Naive thymus-derived CD8-positive, alpha-beta T cell (primary cell): Measurements from ENCODE around the gene MBD5. TPM values are rescaled to one million over a fixed set of nuclear protein-coding genes. Genes with fewer than 3 reads are reported as not detected.
A peak's percentile ranks its signal among the peaks of the same experiment; 100 is the strongest.

Experiments used
- ATAC-seq, 2 donors: fragments of 150-1000 bp; cut with Tn5 transposase in 1 of 2; sonication (Bioruptor Pico), chemical (Tn5 transposase) in 1 of 2; 1 replicate in 1 of 2; 2 replicates in 1 of 2; pipeline ENCODE4 v1.10.0; 2021; ENCODE audit warnings: mild to moderate bottlenecking in 2 of 2, moderate library complexity in 2 of 2
- POLR2A ChIA-PET: fragments of 350-600 bp; sonication (Branson Sonifier 250); formaldehyde crosslinking; loops from one replicate; lab custom pipeline; 2021; ENCODE audit warnings: antibody characterized with exemption; lab: Charles Lee
- DNase-seq, 10 donors: peaks; one replicate each; pipeline versions ENCODE4 v3.0.0 to v3.0.0-alpha.2; 2020 to 2022
- H3K27ac Mint-ChIP-seq, 10 donors: one replicate each; pipeline ENCODE4 v1.8.0; 2020 to 2022; ENCODE audit warnings: mild to moderate bottlenecking in 10 of 10, mixed read lengths in 10 of 10, moderate library complexity in 4 of 10, inconsistent platforms in 1 of 10
- H3K27me3 Mint-ChIP-seq, 5 donors: one replicate each; pipeline ENCODE4 v1.8.0; 2021 to 2022; ENCODE audit warnings: mixed read lengths in 5 of 5
- H3K36me3 Mint-ChIP-seq, 3 donors: one replicate each; pipeline ENCODE4 v1.8.0; 2020 to 2022; ENCODE audit warnings: mixed read lengths in 3 of 3, mild to moderate bottlenecking in 2 of 3, inconsistent platforms in 1 of 3
- H3K4me1 Mint-ChIP-seq, 4 donors: one replicate each; pipeline ENCODE4 v1.8.0; 2021 to 2022; ENCODE audit warnings: mixed read lengths in 4 of 4
- H3K4me3 Mint-ChIP-seq, 10 donors: one replicate each; pipeline ENCODE4 v1.8.0; 2020 to 2022; ENCODE audit warnings: mild to moderate bottlenecking in 10 of 10, mixed read lengths in 10 of 10, moderate library complexity in 6 of 10, inconsistent platforms in 1 of 10
- H3K9me3 Mint-ChIP-seq, 9 donors: one replicate each; pipeline ENCODE4 v1.8.0; 2020 to 2022; ENCODE audit warnings: mixed read lengths in 9 of 9, mild to moderate bottlenecking in 3 of 9, inconsistent platforms in 1 of 9, moderate library complexity in 1 of 9
- polyA plus RNA-seq, 3 donors: library from polyadenylated mRNA; unstranded; fragments of 300-500 nt; fragmentation: Illumina TruSeq; gene quantifications; one replicate each; pipeline ENCODE4 v1.2.3, GENCODE V29; 2021
- total RNA-seq, 8 experiments: library from RNA in 2 of 8; stranded (reverse) in 2 of 8; gene quantifications; one replicate each; pipeline ENCODE4 v1.2.3 and lab custom pipeline; 2021 to 2026

Gene MBD5
- total and polyA plus RNA-seq, 5 experiments from 2014 or later = 11.7 to 54.1 (median 17.9) TPM

DNA sequence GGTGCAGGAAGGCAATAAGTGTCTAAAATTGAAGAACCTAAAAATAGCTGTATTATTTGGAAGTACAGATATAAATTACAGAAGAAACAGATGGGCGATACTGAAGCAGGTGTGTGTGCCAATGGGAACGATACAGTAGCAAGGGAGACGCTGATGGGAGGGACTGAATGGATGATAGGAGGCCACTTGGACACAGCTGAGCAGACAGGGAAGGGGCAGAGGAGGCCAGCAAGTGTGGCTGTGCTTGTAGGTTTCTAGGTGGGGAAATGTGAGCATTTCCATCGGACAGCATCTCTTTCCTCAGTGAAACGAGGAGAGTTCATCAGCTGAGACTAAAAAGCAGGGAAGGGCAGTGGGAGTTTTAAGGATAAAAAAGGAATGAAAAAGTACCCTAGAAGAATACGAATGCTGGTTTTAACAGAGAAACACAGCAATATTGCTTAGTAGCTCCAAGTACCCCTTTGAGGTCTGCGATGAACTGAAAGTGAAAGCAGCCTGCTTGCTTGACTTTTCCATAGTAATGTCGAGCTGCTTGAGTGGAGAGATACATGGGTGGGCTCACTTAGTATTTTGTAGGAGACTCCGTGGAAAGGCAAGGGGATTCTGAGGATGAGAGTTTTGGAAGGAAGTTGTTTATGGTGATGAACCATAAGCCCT, 531.9 kb downstream of the MBD5 start:
- H3K27ac Mint-ChIP-seq = no peak overlapping the region
- peaks cover 1 to 7% (median 4%) of the 10 kb centered on the region in 4 donors for H3K4me1 Mint-ChIP-seq
- POLR2A ChIA-PET = interaction anchor here (0.8 to 7.1 kb wide), 10 partner anchors 9 to 532 kb away, joined by 3 to 90 read pairs (median 4); partner anchors contain the start of genes EPC2, MBD5 and ORC4
- DNase-seq = peak in 6 of 10 donors; percentile 32 to 60 (median 42)
- no peaks in the 10 kb centered on the region for H3K36me3 Mint-ChIP-seq
- no peak overlapping the region for H3K4me3 Mint-ChIP-seq
- peak; percentile 86 to 93 for ATAC-seq
- H3K27me3 Mint-ChIP-seq = no peaks in the 10 kb centered on the region
- no peaks in the 10 kb centered on the region for H3K9me3 Mint-ChIP-seq

DNA sequence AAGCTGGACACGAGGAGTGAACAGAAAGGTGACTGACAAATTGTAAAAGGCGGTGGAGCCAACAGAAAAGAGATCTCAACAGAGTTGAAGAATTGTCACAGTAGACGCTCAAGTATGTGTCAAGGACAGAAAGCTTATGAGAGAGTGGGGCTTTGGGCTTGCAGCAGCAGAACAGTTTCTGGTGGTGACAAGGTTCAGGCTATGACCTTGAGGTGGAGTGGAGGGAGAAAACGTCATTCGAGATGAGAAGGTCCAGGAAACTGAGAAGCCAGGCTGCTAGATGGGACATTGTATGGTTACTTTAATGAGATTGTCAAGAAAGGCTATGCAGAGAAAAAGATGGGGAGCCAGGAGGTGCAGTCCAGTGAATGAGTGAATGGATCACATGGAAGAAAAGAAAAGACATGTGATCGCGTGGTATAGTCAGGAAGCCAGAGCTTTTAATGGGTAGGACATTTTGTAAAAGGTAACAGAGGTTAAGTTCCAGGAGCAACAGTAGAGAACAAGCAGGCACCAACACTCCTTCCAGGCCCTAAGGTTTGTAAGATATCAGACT, 532.5 kb downstream of the MBD5 start:
- Mint-ChIP-seq H3K36me3 (peaks cover 0 to 3% (median 0%) of the 10 kb centered on the region in 3 donors), H3K4me3 (no peak overlapping the region), H3K27me3 (no peaks in the 10 kb centered on the region), H3K27ac (no peak overlapping the region), H3K4me1 (peaks cover 0 to 6% (median 4%) of the 10 kb centered on the region in 4 donors), H3K9me3 (peaks cover 0 to 3% (median 0%) of the 10 kb centered on the region in 9 donors)
- DNase-seq (no peak), ATAC-seq (peak; percentile 49 to 55)
- POLR2A ChIA-PET = interaction anchor here (0.8 to 7.1 kb wide), 9 partner anchors 8 to 533 kb away, joined by 3 to 90 read pairs (median 5); partner anchors contain the start of genes EPC2, MBD5 and ORC4

DNA sequence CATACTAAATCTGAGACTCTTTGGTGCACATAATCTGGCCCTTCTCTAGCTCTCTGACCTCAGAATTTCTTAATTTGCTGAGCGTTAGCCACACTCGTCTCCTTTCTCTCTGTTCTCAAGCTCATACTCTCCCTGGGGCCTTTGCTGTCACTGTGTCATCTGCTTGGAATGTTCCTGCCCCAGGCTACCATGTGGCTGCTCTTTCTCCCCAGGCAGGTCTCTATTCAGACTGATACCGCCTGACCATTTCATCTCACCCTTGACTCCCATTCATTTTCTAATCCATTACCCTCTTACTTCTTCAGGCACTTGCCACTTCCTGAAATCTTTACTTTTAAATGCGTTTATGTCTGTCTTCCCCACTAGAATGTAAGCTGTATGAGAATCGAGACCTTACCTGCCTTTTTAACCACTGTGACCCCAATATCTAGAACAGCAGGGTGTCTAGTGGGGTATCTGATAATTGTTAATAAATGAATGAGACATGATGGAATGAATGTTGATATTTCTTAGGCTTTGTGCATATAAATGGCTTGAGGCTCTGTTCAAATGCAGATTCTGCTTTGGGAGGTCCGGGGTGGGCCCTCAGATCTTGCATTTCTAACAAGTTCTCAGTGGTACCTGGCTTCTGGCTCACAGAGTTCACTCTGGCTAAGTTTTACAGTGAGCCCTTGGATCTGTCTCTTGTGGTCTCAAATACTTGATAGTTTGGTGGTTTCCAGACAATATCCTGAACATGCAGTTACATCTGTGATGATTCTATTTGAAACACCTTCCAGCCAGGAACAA, 533.8 kb downstream of the MBD5 start:
- no peak overlapping the region for H3K27ac Mint-ChIP-seq
- H3K4me1 Mint-ChIP-seq = peaks cover under 1 to 7% (median 4%) of the 10 kb centered on the region in 4 donors
- no peak overlapping the region for H3K4me3 Mint-ChIP-seq
- peaks cover 0 to 3% (median 0%) of the 10 kb centered on the region in 3 donors for H3K36me3 Mint-ChIP-seq
- POLR2A ChIA-PET = interaction anchor here (1.3 to 7.1 kb wide), 4 partner anchors 11 to 92 kb away, joined by 3 to 90 read pairs (median 5); no protein-coding TSS in a partner anchor
- no peak for ATAC-seq
- H3K27me3 Mint-ChIP-seq = no peaks in the 10 kb centered on the region
- no peak for DNase-seq
- peaks cover 0 to 4% (median 0%) of the 10 kb centered on the region in 9 donors for H3K9me3 Mint-ChIP-seq

DNA sequence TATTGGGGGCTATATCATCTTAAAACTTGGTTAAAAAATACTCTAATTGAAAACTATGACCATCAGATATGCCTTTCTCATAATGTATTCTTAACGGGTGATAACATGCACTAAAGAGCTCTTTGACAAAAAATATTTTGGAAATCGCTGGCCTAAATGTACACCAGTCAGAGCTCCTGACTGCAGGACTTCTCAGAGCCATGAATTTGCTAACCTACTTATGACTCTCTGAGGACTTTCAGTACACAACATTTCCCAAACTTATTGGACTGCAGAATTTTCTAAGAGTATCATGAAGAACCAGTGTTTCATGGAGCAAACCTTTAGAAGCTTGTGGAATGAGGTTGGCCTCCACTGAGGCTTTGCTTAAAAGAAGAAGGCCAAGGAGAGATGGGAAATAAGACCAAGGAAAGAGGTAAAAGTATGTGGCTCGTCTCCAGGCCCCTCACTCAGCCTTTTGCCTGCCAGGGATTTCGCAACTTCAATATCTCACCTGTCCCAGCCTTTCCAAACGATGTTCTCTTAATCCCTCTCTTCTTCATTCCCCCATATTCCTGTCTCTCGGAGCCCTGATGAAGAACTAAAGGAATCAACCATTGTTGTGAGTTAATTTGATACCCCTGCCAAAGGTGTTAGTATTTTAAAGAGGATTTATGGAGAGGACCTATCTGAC, 534.9 kb downstream of the MBD5 start:
- no peaks in the 10 kb centered on the region for H3K27me3 Mint-ChIP-seq
- DNase-seq (no peak), ATAC-seq (no peak)
- H3K36me3 Mint-ChIP-seq = peaks cover 0 to 3% (median 0%) of the 10 kb centered on the region in 3 donors
- no peak overlapping the region for H3K27ac Mint-ChIP-seq
- peaks cover 0 to 4% (median 0%) of the 10 kb centered on the region in 9 donors for H3K9me3 Mint-ChIP-seq
- no peak overlapping the region for H3K4me3 Mint-ChIP-seq
- POLR2A ChIA-PET = interaction anchor here (2.0 to 7.1 kb wide), 2 partner anchors 30 to 90 kb away, joined by 6 to 90 read pairs; no protein-coding TSS in a partner anchor
- peaks cover 3 to 7% (median 5%) of the 10 kb centered on the region in 4 donors for H3K4me1 Mint-ChIP-seq

DNA sequence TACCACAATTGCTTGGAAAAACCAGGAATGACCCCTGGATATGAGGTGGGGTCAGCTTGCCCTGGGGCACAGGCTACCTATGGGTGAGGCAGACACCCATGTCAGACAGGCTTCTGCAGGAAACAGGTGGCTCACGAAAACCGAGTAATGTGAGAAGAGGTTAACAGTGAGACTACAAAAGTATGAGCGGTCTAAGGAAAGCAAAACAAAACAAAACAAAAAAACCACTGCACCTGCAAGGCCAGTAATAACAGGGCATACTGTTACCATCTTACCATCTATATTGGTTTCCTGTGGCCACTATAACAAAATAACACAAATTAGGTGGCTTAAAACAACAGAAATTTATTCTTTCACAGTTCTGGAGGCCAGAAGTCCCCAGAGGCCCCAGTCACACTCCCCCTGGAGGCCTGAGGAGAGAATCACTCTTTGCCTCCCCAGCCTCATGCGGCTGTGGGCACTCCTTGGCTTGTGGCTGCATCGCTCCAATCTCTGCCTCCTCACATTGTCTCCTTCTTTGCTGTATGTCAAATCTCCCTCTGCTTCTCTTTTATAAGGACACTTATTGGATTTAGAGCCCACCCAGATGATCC, 537.0 kb downstream of the MBD5 start:
- no peak for ATAC-seq
- H3K27ac Mint-ChIP-seq = no peak overlapping the region
- POLR2A ChIA-PET = no interaction called here
- H3K27me3 Mint-ChIP-seq = no peaks in the 10 kb centered on the region
- peaks cover 0 to 6% (median 2%) of the 10 kb centered on the region in 4 donors for H3K4me1 Mint-ChIP-seq
- no peak for DNase-seq
- peaks cover 0 to 4% (median 0%) of the 10 kb centered on the region in 9 donors for H3K9me3 Mint-ChIP-seq
- no peak overlapping the region for H3K4me3 Mint-ChIP-seq
- peaks cover 0 to 3% (median 0%) of the 10 kb centered on the region in 3 donors for H3K36me3 Mint-ChIP-seq

DNA sequence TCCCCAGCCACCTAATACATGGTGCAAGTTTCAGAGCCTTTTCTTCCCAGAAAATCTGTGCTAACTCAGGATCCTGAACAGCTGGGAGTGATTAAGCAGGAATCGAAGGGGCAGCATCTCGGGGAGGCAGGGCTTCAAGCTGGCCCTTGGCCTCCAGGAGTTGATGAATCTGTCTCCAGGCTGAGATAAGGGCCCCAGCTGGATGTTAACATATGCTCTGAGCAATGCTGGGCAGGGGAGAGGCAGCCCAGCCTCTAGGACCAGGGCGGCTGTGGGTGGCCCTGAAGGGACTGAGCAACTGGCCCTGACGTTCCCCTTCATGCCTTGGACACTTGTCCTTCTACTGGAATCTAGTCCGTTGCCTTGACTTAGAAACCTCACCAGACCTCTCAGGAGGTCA, 539.6 kb downstream of the MBD5 start:
- DNase-seq (no peak), ATAC-seq (no peak)
- POLR2A ChIA-PET = no interaction called here
- Mint-ChIP-seq H3K4me1 (peaks cover 0 to 6% (median 2%) of the 10 kb centered on the region in 4 donors), H3K36me3 (peaks cover 0 to 3% (median 0%) of the 10 kb centered on the region in 3 donors), H3K27me3 (no peaks in the 10 kb centered on the region), H3K4me3 (no peak overlapping the region), H3K27ac (no peak overlapping the region), H3K9me3 (peaks cover 0 to 4% (median 0%) of the 10 kb centered on the region in 9 donors)

DNA sequence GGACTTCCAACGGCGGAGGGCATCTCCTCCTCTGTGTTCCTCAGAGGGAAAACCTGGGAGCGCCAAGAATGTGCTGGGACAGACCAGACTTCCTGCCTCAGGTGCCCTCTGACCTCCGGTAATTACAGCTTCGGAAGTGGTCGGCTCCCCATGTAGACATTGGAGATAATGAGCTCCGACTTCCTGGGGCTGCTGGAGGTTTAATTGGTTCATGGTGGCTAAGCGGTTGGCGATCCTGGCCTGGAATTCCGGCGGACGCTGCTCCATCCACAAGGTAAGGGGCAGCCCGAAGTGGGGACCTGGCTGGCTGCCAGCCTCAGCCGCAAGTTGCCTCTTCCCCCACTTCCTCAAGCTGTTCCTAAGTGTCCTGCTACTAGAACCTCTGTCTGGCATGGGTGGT, 540.5 kb downstream of the MBD5 start:
- ATAC-seq (no peak), DNase-seq (no peak)
- Mint-ChIP-seq H3K27me3 (no peaks in the 10 kb centered on the region), H3K4me1 (peaks cover 0 to 6% (median 2%) of the 10 kb centered on the region in 4 donors), H3K36me3 (peaks cover 0 to 3% (median 0%) of the 10 kb centered on the region in 3 donors), H3K4me3 (no peak overlapping the region), H3K27ac (peak overlapping the region in 1 of 10 donors; percentile 33), H3K9me3 (peaks cover 0 to 4% (median 0%) of the 10 kb centered on the region in 9 donors)
- POLR2A ChIA-PET = interaction anchor here (1.2 kb wide), 1 partner anchor 8 kb away, joined by 4 read pairs; no protein-coding TSS in a partner anchor

DNA sequence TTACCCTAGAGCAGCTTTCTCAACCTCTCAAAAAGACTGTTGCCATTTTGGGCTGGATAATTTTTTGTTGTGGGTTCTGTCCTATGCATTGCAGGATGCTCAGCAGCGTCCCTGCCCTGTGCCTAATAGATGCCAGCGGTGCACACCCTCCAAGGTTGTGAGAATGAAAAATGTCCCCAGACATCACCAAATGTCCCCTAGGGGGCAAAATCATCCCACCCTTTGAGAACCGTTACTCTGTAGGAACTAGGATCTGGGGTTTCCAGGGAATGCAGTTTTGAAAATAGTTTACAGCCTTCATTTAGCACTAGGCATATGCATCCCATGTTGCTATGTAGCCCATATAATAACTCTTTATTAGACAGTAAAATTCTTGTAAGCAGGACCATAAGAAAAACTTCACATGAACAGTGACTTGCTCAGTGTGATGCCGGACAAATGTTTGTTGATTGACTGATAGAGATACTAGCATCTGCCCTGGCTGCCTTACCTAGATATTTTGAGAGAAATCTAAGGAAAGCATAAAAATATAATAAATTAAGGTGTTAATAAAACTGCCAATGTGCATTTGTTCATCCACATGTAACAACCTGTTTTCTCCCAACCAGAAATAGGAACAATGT, 544.5 kb downstream of the MBD5 start:
- ATAC-seq (no peak), DNase-seq (no peak)
- Mint-ChIP-seq H3K27ac (no peak overlapping the region), H3K4me3 (no peak overlapping the region), H3K27me3 (no peaks in the 10 kb centered on the region), H3K4me1 (peaks cover 0 to 13% (median 10%) of the 10 kb centered on the region in 4 donors), H3K9me3 (no peaks in the 10 kb centered on the region), H3K36me3 (no peaks in the 10 kb centered on the region)
- POLR2A ChIA-PET = interaction anchor here (1.2 kb wide), 1 partner anchor 12 kb away, joined by 4 read pairs; no protein-coding TSS in a partner anchor

Other genes with a start within 250 kb of the MBD5 start
- 10 to 100 TPM; 11.1 to 11.7 TPM for gene ACVR2A, start 176.1 kb upstream of the MBD5 start, total RNA-seq
- gene ACVR2A, start 176.1 kb upstream of the MBD5 start, polyA plus RNA-seq = 1 to 10 TPM; 2.3 to 3.5 (median 2.5) TPM
- gene ORC4, start 354 bp upstream of the MBD5 start, total RNA-seq = 10 to 100 TPM; 66.2 to 66.9 TPM
- gene ORC4, start 354 bp upstream of the MBD5 start, polyA plus RNA-seq = 10 to 100 TPM; 40.9 to 51.8 (median 48.8) TPM